Stomach (tissue), 4 donors: ENCODE results near the gene PDP2.

Experiments
- EP300 ChIP-seq: sonication (generic); formaldehyde crosslinking; IDR thresholded peaks from one replicate; pipeline ENCODE4 v1.6.1; 2017; ENCODE audit warnings: antibody characterized with exemption
- POLR2A ChIP-seq, 4 donors: fragments of 450-650 bp; IDR thresholded peaks; one replicate each; pipeline ENCODE4 v1.6.1; 2016; ENCODE audit warnings: antibody characterized with exemption in 4 of 4, control low read depth in 2 of 4, mild to moderate bottlenecking in 1 of 4, moderate library complexity in 1 of 4
- POLR2AphosphoS5 ChIP-seq, 3 donors: sonication (generic); formaldehyde crosslinking; IDR thresholded peaks; one replicate each; pipeline ENCODE4 v1.6.1; 2016; ENCODE audit warnings: antibody characterized with exemption in 3 of 3
- TF ChIP-seq, protein P1 (sequence below), 7 experiments: fragments of 450-650 bp in 4 of 7; fragments of 200-600 bp in 3 of 7; sonication (generic) in 3 of 7; IDR thresholded peaks; one replicate each; pipeline ENCODE4 v1.5.1; 2016 to 2019; ENCODE audit warnings: antibody characterized with exemption in 7 of 7, control low read depth in 2 of 7, mild to moderate bottlenecking in 1 of 7

DNA sequence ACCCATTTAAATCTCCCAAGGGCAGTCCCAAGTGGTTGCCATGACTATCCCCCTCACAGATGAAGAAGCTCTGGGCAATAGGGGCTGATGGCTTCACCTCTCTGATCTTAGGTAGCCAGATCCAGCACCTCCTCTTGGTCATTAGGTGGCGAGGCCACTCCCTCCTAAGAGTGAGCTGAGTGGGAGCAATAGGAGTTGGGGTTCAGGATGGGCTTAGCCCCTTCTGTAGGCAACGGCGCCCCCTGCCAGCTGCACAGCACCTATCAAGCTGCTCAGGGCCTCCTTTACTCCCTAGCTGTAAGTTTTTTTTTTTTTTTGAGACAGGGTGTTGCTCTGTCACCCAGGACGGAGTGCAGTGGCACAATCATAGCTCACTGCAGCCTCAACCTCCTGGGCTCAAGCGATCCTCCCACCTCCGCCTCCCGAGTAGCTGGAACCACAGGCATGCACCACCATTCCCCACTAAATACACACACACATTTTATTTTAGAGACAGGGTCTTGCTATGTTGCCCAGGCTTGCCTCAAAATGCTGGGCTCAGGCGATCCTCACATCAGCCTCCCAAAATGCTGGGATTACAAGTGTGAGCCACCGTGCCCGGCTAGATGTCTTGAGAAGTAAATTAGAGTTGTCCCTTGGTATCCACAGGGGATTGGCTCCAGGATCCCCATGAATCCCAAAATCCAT is 48.5 kb downstream of the PDP2 start:
- TF ChIP-seq POLR2AphosphoS5 (IDR thresholded peaks at IDR 0.05) (no peak), EP300 (no peak), POLR2A (IDR thresholded peaks at IDR 0.05) (no peak)
- TF ChIP-seq, protein P1, sequence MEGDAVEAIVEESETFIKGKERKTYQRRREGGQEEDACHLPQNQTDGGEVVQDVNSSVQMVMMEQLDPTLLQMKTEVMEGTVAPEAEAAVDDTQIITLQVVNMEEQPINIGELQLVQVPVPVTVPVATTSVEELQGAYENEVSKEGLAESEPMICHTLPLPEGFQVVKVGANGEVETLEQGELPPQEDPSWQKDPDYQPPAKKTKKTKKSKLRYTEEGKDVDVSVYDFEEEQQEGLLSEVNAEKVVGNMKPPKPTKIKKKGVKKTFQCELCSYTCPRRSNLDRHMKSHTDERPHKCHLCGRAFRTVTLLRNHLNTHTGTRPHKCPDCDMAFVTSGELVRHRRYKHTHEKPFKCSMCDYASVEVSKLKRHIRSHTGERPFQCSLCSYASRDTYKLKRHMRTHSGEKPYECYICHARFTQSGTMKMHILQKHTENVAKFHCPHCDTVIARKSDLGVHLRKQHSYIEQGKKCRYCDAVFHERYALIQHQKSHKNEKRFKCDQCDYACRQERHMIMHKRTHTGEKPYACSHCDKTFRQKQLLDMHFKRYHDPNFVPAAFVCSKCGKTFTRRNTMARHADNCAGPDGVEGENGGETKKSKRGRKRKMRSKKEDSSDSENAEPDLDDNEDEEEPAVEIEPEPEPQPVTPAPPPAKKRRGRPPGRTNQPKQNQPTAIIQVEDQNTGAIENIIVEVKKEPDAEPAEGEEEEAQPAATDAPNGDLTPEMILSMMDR (IDR thresholded peaks at IDR 0.05): peak in 3 of 7 experiments; percentile 8 to 19 (median 13)
